Activated CD4-positive, alpha-beta T cell treated with anti-CD3 and anti-CD28 coated beads for 36 hours (primary cell): ENCODE measurements around the gene DDX54. TPM values are rescaled to one million over a fixed set of nuclear protein-coding genes. Genes with fewer than 3 reads are reported as not detected.

Experiments used
- ATAC-seq: fragments of 200-7000 bp; cut with Tn5 transposase; one replicate; pipeline ENCODE4 v1.10.0; 2021; ENCODE audit warnings: mild to moderate bottlenecking, moderate library complexity
- CTCF ChIA-PET: fragments of 350-600 bp; sonication (Branson Sonifier 250); formaldehyde crosslinking; loops from one replicate; lab custom pipeline; 2021; ENCODE audit warnings: antibody characterized with exemption; lab: Charles Lee
- POLR2A ChIA-PET: fragments of 350-600 bp; sonication (Branson Sonifier 250); formaldehyde crosslinking; loops from one replicate; lab custom pipeline; 2021; ENCODE audit warnings: antibody characterized with exemption, inconsistent platforms; lab: Charles Lee
- DNase-seq: peaks from one replicate; pipeline ENCODE4 v3.0.0-alpha.2; 2020
- H3K27ac Mint-ChIP-seq: one replicate; pipeline ENCODE4 v1.8.0; 2021; ENCODE audit warnings: mixed read lengths
- H3K27me3 Mint-ChIP-seq: one replicate; pipeline ENCODE4 v1.8.0; 2021; ENCODE audit warnings: mixed read lengths
- H3K36me3 Mint-ChIP-seq: one replicate; pipeline ENCODE4 v1.8.0; 2021; ENCODE audit warnings: low read depth, mixed read lengths
- H3K4me1 Mint-ChIP-seq: one replicate; pipeline ENCODE4 v1.8.0; 2021; ENCODE audit warnings: mixed read lengths
- H3K4me3 Mint-ChIP-seq: one replicate; pipeline ENCODE4 v1.8.0; 2021; ENCODE audit warnings: mild to moderate bottlenecking, moderate library complexity, mixed read lengths
- H3K9me3 Mint-ChIP-seq: one replicate; pipeline ENCODE4 v1.8.0; 2021; ENCODE audit warnings: low read depth, mixed read lengths
- intact Hi-C, 2 experiments: fragments of 100-400 bp; cut with DNase I in 1 of 2; cut with micrococcal nuclease in 1 of 2; formaldehyde crosslinking; loops; one replicate each; pipeline versions ENCODE4 v1.14.2 to v1.15.1; 2022 to 2024; cut with DNase I, micrococcal nuclease
- total RNA-seq, 2 experiments: library from RNA; stranded (reverse); gene quantifications; one replicate each; pipeline ENCODE4 v1.2.3, GENCODE V29; 2021

Gene DDX54
- total RNA-seq, 2 experiments from 2014 or later, result 118 to 132 TPM

GRCh38 chr12:113186666-113187325, 1.5 kb upstream of the DDX54 start:
- intact Hi-C loops, result loop anchor here (10.0 kb wide), 2 partner anchors 148 to 778 kb away; partner anchors contain the start of genes RBM19 (in 1 of the 2) and SLC8B1 (in 1 of the 2)
- Mint-ChIP-seq H3K36me3 (peaks cover 40% of the 10 kb centered on the region), H3K4me1 (peaks cover 34% of the 10 kb centered on the region), H3K4me3 (peak overlapping the region; percentile 97), H3K9me3 (no peaks in the 10 kb centered on the region), H3K27me3 (no peaks in the 10 kb centered on the region), H3K27ac (peak overlapping the region; percentile 79)
- POLR2A ChIA-PET, result interaction anchor here (1.2 to 1.9 kb wide), 2 partner anchors 21 to 98 kb away, joined by 3 to 7 read pairs; no protein-coding TSS in a partner anchor
- DNase-seq (no peak), ATAC-seq (no peak)
- CTCF ChIA-PET, result interaction anchor here (0.5 to 2.0 kb wide), 8 partner anchors 13 to 1273 kb away, joined by 3 to 6 read pairs (median 4); partner anchors contain the start of gene OAS2

- no peaks in the 10 kb centered on the region for H3K27me3 Mint-ChIP-seq
- DNase-seq (no peak), ATAC-seq (peak; percentile 1)
- peak overlapping the region; percentile 97 for H3K4me3 Mint-ChIP-seq
- peaks cover 42% of the 10 kb centered on the region for H3K36me3 Mint-ChIP-seq
- POLR2A ChIA-PET, result interaction anchor here (0.6 to 1.9 kb wide), 5 partner anchors 9 to 44 kb away, joined by 3 to 7 read pairs (median 5); partner anchors contain the start of gene TPCN1
- peak overlapping the region; percentile 79 for H3K27ac Mint-ChIP-seq
- intact Hi-C loops, result loop anchor here (10.0 kb wide), 2 partner anchors 149 to 779 kb away; partner anchors contain the start of genes RBM19 (in 1 of the 2) and SLC8B1 (in 1 of the 2)
- H3K9me3 Mint-ChIP-seq, result no peaks in the 10 kb centered on the region
- CTCF ChIA-PET, result interaction anchor here (0.5 to 4.6 kb wide), 5 partner anchors 8 to 1272 kb away, joined by 3 to 29 read pairs (median 3); no protein-coding TSS in a partner anchor
- H3K4me1 Mint-ChIP-seq, result peaks cover 36% of the 10 kb centered on the region
These were observed 721 bp upstream of the DDX54 start for GRCh38 chr12:113186033-113186365.

DNA sequence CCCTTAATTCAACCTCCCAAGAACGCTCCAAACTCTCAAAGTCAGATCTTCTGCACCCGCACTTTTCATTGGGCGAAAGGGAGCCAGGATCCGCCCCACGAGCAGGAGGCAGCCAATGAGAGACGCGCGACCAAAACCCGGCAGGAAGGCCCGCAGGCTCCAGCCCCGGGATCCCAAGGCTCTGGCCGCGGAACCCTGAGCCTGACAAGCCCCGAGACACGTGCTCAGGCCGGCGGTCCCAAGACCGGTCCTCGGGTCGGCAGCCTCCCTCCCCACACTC, 438 bp downstream of the DDX54 start:
- ChIA-PET POLR2A (interaction anchor here (0.6 to 1.7 kb wide), 3 partner anchors 8 to 48 kb away, joined by 3 to 5 read pairs (median 4); no protein-coding TSS in a partner anchor), CTCF (interaction anchor here (0.7 to 4.6 kb wide), 5 partner anchors 10 to 192 kb away, joined by 3 to 29 read pairs (median 4); no protein-coding TSS in a partner anchor)
- H3K36me3 Mint-ChIP-seq, result peaks cover 47% of the 10 kb centered on the region
- H3K4me1 Mint-ChIP-seq, result peaks cover 36% of the 10 kb centered on the region
- ATAC-seq (peak; percentile 89), DNase-seq (peak; percentile 94)
- peak overlapping the region; percentile 97 for H3K4me3 Mint-ChIP-seq
- H3K27me3 Mint-ChIP-seq, result no peaks in the 10 kb centered on the region
- peak overlapping the region; percentile 96 for H3K27ac Mint-ChIP-seq
- intact Hi-C loops, result loop anchor here (1.0 to 10.0 kb wide), 11 partner anchors 23 to 780 kb away; partner anchors contain the start of genes SLC8B1 (in 2 of the 2), TPCN1 (in 2 of the 2), OAS2 (in 1 of the 2) and PLBD2 (in 1 of the 2)
- H3K9me3 Mint-ChIP-seq, result no peaks in the 10 kb centered on the region

DNA sequence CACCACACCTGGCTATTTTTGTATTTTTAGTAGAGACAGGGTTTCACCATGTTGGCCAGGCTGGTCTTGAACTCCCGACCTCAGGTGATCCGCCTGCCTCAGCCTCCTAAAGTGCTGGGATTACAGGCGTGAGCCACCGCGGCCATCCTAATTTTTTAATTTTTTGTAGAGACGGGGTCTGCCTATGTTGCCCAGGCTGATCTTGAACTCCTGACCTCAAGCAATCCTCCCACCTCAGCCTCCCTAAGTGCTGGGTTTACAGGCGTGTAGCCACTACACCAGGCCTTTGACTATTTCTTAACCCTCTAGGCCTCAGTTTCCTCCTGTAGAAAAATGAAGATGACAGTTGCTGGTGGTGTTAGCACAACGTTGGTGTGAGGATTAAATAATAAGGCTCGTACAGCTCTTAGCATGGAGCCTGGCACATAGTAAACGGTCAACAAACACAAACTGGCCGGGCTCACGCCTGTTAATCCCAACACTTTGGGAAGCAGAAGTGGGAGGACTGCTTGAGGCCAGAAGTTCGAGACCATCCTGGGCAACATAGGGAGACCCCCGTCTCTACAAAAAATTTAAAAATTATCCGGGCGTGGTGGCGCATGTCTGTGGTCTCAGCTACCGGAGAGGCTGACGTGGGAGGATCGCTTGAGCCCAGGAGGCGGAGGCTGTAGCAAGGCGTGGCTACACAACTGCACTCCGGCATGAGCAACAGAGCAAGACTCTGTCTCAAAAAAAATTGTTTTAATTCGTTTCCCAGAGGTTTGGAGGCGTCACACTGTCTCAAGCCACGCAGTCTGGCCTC, 979 bp downstream of the DDX54 start:
- H3K4me1 Mint-ChIP-seq, result peaks cover 35% of the 10 kb centered on the region
- no peaks in the 10 kb centered on the region for H3K27me3 Mint-ChIP-seq
- CTCF ChIA-PET, result interaction anchor here (0.5 to 4.6 kb wide), 7 partner anchors 10 to 196 kb away, joined by 3 to 29 read pairs (median 3); no protein-coding TSS in a partner anchor
- POLR2A ChIA-PET, result interaction anchor here (0.6 to 1.2 kb wide), 5 partner anchors 19 to 129 kb away, joined by 3 to 4 read pairs (median 3); partner anchors contain the start of gene TPCN1
- peak overlapping the region; percentile 96 for H3K27ac Mint-ChIP-seq
- no peaks in the 10 kb centered on the region for H3K9me3 Mint-ChIP-seq
- peak overlapping the region; percentile 97 for H3K4me3 Mint-ChIP-seq
- intact Hi-C loops, result loop anchor here (1.0 to 10.0 kb wide), 4 partner anchors 37 to 781 kb away; partner anchors contain the start of genes RBM19 (in 1 of the 2), SLC8B1 (in 1 of the 2) and TPCN1 (in 1 of the 2)
- peak; percentile 85 for DNase-seq
- H3K36me3 Mint-ChIP-seq, result peaks cover 51% of the 10 kb centered on the region
- peak; percentile 74 for ATAC-seq

DNA sequence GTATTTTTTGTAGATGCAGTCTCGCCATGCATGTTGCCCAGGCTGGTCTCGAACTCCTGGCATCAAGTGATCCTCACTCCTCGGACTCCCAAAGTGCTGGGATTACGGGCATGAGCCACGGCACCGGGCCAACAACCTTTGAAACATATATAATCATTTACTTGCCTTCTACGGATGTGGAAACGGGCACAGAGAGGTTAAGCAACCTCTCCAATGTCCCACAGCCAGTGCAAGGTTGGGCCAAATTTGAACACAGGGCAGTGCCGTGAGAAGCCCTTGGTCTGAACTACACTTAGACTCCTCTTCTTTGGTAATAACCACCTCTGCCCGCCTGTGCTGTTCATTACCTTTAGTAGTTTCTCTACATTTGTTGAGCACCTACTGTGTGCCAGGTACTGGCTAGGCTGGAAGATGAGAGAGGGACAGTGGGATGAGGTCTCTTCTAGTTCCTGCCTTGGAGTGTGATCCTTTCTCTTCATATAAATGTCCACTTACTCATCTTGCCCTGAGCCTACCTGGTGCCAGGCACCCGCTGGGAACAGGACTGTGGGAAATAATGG, 2.2 kb downstream of the DDX54 start:
- H3K27ac Mint-ChIP-seq, result peak overlapping the region; percentile 51
- DNase-seq (no peak), ATAC-seq (no peak)
- POLR2A ChIA-PET, result interaction anchor here (0.6 to 1.2 kb wide), 2 partner anchors 39 to 156 kb away, joined by 3 to 8 read pairs; no protein-coding TSS in a partner anchor
- intact Hi-C loops, result loop anchor here (10.0 kb wide), 2 partner anchors 152 to 782 kb away; partner anchors contain the start of genes RBM19 (in 1 of the 2) and SLC8B1 (in 1 of the 2)
- no peaks in the 10 kb centered on the region for H3K9me3 Mint-ChIP-seq
- peaks cover 53% of the 10 kb centered on the region for H3K36me3 Mint-ChIP-seq
- H3K4me1 Mint-ChIP-seq, result peaks cover 32% of the 10 kb centered on the region
- CTCF ChIA-PET, result interaction anchor here (0.6 to 4.6 kb wide), 2 partner anchors 9 to 190 kb away, joined by 4 to 29 read pairs; no protein-coding TSS in a partner anchor
- no peaks in the 10 kb centered on the region for H3K27me3 Mint-ChIP-seq
- H3K4me3 Mint-ChIP-seq, result peak overlapping the region; percentile 97

- ATAC-seq (no peak), DNase-seq (no peak)
- POLR2A ChIA-PET, result interaction anchor here (0.7 to 1.2 kb wide), 3 partner anchors 26 to 51 kb away, joined by 3 to 4 read pairs (median 4); no protein-coding TSS in a partner anchor
- peak overlapping the region; percentile 33 for H3K27ac Mint-ChIP-seq
- no peaks in the 10 kb centered on the region for H3K27me3 Mint-ChIP-seq
- no peak overlapping the region for H3K4me3 Mint-ChIP-seq
- H3K4me1 Mint-ChIP-seq, result peaks cover 25% of the 10 kb centered on the region
- CTCF ChIA-PET, result interaction anchor here (4.6 kb wide), 1 partner anchor 7 kb away, joined by 29 read pairs; no protein-coding TSS in a partner anchor
- intact Hi-C loops, result loop anchor here (10.0 kb wide), 2 partner anchors 153 to 783 kb away; partner anchors contain the start of genes RBM19 (in 1 of the 2) and SLC8B1 (in 1 of the 2)
- peaks cover 56% of the 10 kb centered on the region for H3K36me3 Mint-ChIP-seq
- H3K9me3 Mint-ChIP-seq, result no peaks in the 10 kb centered on the region
These were observed 3.3 kb downstream of the DDX54 start for GRCh38 chr12:113181975-113182374.

DNA sequence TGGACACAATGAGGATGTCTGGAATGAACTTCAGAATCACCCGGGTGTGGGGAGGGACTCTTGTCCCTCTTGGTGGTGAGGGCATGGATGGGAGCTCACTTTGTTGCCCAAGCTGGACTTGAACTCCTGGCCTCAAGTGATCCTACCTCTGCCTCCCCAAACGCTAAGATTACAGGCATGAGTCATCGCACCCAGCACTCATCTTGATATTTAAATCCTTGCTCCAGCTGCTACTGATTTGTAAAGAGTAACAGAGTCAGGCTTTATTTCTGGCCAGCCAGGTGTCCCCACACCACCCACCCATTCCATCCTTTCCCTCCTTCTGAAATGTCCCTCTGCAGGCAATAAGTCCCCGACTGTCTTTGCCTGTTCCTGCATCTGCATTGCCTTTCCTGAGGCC, 4.9 kb downstream of the DDX54 start:
- no peak for ATAC-seq
- Mint-ChIP-seq H3K4me1 (peaks cover 15% of the 10 kb centered on the region), H3K4me3 (no peak overlapping the region), H3K36me3 (peaks cover 57% of the 10 kb centered on the region), H3K27ac (no peak overlapping the region), H3K27me3 (no peaks in the 10 kb centered on the region), H3K9me3 (no peaks in the 10 kb centered on the region)
- ChIA-PET CTCF (interaction anchor here (0.7 kb wide), 1 partner anchor 15 kb away, joined by 3 read pairs; no protein-coding TSS in a partner anchor), POLR2A (no interaction called here)
- intact Hi-C loops, result loop anchor here (10.0 kb wide), 2 partner anchors 154 to 784 kb away; partner anchors contain the start of genes RBM19 (in 1 of the 2) and SLC8B1 (in 1 of the 2)
- no peak for DNase-seq

DNA sequence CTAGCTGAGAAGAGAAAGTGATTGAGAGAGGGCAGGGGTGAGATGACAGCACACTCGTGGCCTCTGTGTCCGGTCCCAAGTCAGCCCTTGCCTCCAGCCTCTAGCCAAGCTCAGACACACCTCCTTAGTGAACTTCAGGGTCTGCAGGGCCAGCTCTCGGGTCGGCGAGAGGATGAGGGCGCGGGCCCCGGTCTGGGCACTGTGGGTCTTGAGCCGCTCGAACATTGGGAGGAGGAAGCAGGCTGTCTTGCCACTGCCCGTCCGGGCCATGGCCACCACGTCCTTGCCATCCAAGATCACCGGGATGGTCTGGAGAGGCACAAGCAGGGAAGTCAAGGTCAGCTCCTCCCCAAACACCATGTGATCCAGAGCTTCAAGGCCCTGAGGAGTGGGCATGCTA, 6.3 kb downstream of the DDX54 start:
- intact Hi-C loops, result no loop called here
- no peaks in the 10 kb centered on the region for H3K9me3 Mint-ChIP-seq
- peaks cover 16% of the 10 kb centered on the region for H3K4me1 Mint-ChIP-seq
- H3K4me3 Mint-ChIP-seq, result no peak overlapping the region
- H3K36me3 Mint-ChIP-seq, result peaks cover 64% of the 10 kb centered on the region
- ATAC-seq, result no peak
- H3K27me3 Mint-ChIP-seq, result no peaks in the 10 kb centered on the region
- ChIA-PET POLR2A (interaction anchor here (0.6 kb wide), 1 partner anchor 273 kb away, joined by 3 read pairs; no protein-coding TSS in a partner anchor), CTCF (interaction anchor here (1.3 kb wide), 1 partner anchor 42 kb away, joined by 3 read pairs; no protein-coding TSS in a partner anchor)
- no peak for DNase-seq
- H3K27ac Mint-ChIP-seq, result no peak overlapping the region

- H3K27me3 Mint-ChIP-seq, result no peaks in the 10 kb centered on the region
- H3K36me3 Mint-ChIP-seq, result peaks cover 78% of the 10 kb centered on the region
- no peaks in the 10 kb centered on the region for H3K9me3 Mint-ChIP-seq
- ChIA-PET POLR2A (interaction anchor here (0.6 to 0.7 kb wide), 2 partner anchors 32 to 127 kb away, joined by 3 to 5 read pairs; no protein-coding TSS in a partner anchor), CTCF (interaction anchor here (0.6 to 4.7 kb wide), 33 partner anchors 9 to 186 kb away, joined by 3 to 30 read pairs (median 5); partner anchors contain the start of genes DDX54, RASAL1, RITA1 and SLC8B1)
- ATAC-seq (peak; percentile 75), DNase-seq (peak; percentile 88)
- H3K27ac Mint-ChIP-seq, result no peak overlapping the region
- H3K4me3 Mint-ChIP-seq, result no peak overlapping the region
- H3K4me1 Mint-ChIP-seq, result peaks cover 2% of the 10 kb centered on the region
- intact Hi-C loops, result loop anchor here (1.0 to 2.0 kb wide), 2 partner anchors 76 to 126 kb away; no protein-coding TSS in a partner anchor
These were observed 10.6 kb downstream of the DDX54 start for GRCh38 chr12:113174461-113175384.
